Endometrial microvascular endothelial cells (primary cell): Measurements from ENCODE around the gene BBOX1. TPM values are rescaled to one million over a fixed set of nuclear protein-coding genes. Genes with fewer than 3 reads are reported as not detected.
"Not testable (repeated sequence)": the region's sequence is repeated elsewhere in the genome, so short reads cannot be mapped to it uniquely, and the experiment has no call there.

Experiments used
- in situ Hi-C: cut with HindIII; loops from 2 replicates; pipeline ENCODE4 v1.10.0; 2017; ENCODE audit warnings: low sequenced_read_pairs, low pct_unique_long_range_greater_than_20kb; ENCODE audit errors: inconsistent ontology term
- total RNA-seq: library from RNA; depleted of rRNA; stranded (reverse); fragments of >200 nt; gene quantifications from one replicate; pipeline ENCODE4 v1.2.3, GENCODE V29; 2015; ENCODE audit errors: inconsistent ontology term

BBOX1 gene
- total RNA-seq, 1 donor from 2014 or later, result not detected

GRCh38 chr11:27075192-27075591 is 34.6 kb downstream of the BBOX1 start:
- in situ Hi-C loops, result no loop called here

GRCh38 chr11:27075655-27076054 is 35.0 kb downstream of the BBOX1 start:
- in situ Hi-C loops, result no loop called here

- in situ Hi-C loops, result no loop called here
These were observed 35.5 kb downstream of the BBOX1 start for GRCh38 chr11:27076121-27076589.

GRCh38 chr11:27081056-27081455 is 40.4 kb downstream of the BBOX1 start:
- in situ Hi-C loops, result no loop called here

- in situ Hi-C loops, result no loop called here
These were observed 42.6 kb downstream of the BBOX1 start for GRCh38 chr11:27083241-27083640.

- in situ Hi-C loops, result no loop called here
These were observed 43.2 kb downstream of the BBOX1 start for GRCh38 chr11:27083782-27084181.

- in situ Hi-C loops, result no loop called here
These were observed 43.9 kb downstream of the BBOX1 start for GRCh38 chr11:27084518-27084917.

GRCh38 chr11:27085111-27085510 is 44.5 kb downstream of the BBOX1 start:
- in situ Hi-C loops, result no loop called here

- in situ Hi-C loops, result no loop called here
These were observed 45.0 kb downstream of the BBOX1 start for GRCh38 chr11:27085605-27086004.

GRCh38 chr11:27087432-27087831 is 46.8 kb downstream of the BBOX1 start:
- in situ Hi-C loops, result no loop called here

GRCh38 chr11:27088353-27088752 is 47.7 kb downstream of the BBOX1 start:
- in situ Hi-C loops, result no loop called here

GRCh38 chr11:27089746-27090145 is 49.1 kb downstream of the BBOX1 start:
- in situ Hi-C loops, result no loop called here

- in situ Hi-C loops, result not testable (repeated sequence)
These were observed 49.8 kb downstream of the BBOX1 start for GRCh38 chr11:27090357-27090948.

GRCh38 chr11:27094120-27094519 is 53.5 kb downstream of the BBOX1 start:
- in situ Hi-C loops, result no loop called here

- in situ Hi-C loops, result no loop called here
These were observed 54.4 kb downstream of the BBOX1 start for GRCh38 chr11:27095059-27095458.

- in situ Hi-C loops, result no loop called here
These were observed 55.3 kb downstream of the BBOX1 start for GRCh38 chr11:27095887-27096286.

GRCh38 chr11:27097551-27097950 is 56.9 kb downstream of the BBOX1 start:
- in situ Hi-C loops, result no loop called here

GRCh38 chr11:27100534-27100933 is 59.9 kb downstream of the BBOX1 start:
- in situ Hi-C loops, result no loop called here

- in situ Hi-C loops, result no loop called here
These were observed 66.9 kb downstream of the BBOX1 start for GRCh38 chr11:27107548-27107947.

- in situ Hi-C loops, result no loop called here
These were observed 68.2 kb downstream of the BBOX1 start for GRCh38 chr11:27108809-27109208.

GRCh38 chr11:27111896-27112295 is 71.3 kb downstream of the BBOX1 start:
- in situ Hi-C loops, result no loop called here
